HepG2 (cell line): ENCODE results near the gene RHBDL1. TPM values are rescaled to one million over a fixed set of nuclear protein-coding genes. Genes with fewer than 3 reads are reported as not detected.

Source experiments
- HIVEP1 ChIP-seq: sonication (generic); formaldehyde crosslinking; IDR thresholded peaks from 2 replicates; pipeline ENCODE4 v1.4.0; 2020; ENCODE audit warnings: mild to moderate bottlenecking, missing genetic modification reagents
- PHF20 ChIP-seq: sonication (generic); formaldehyde crosslinking; IDR thresholded peaks from 2 replicates; pipeline ENCODE4 v1.5.0; 2020; ENCODE audit warnings: mild to moderate bottlenecking, missing genetic modification reagents
- RFX5 ChIP-seq: IDR thresholded peaks from 2 replicates; pipeline ENCODE4 v1.6.1; 2011; ENCODE audit warnings: low read depth, low read length, improper control_type of control experiment
- ZBTB8A ChIP-seq: sonication (generic); formaldehyde crosslinking; IDR thresholded peaks from 2 replicates; pipeline ENCODE4 v1.4.0; 2020; ENCODE audit warnings: mild to moderate bottlenecking, low read depth, missing genetic modification reagents, borderline replicate concordance
- ZFAT ChIP-seq: sonication (generic); formaldehyde crosslinking; conservative IDR thresholded peaks from 2 replicates; pipeline ENCODE4 v1.8.1; 2023; ENCODE audit warnings: missing genetic modification reagents, inconsistent platforms
- ZNF138 ChIP-seq: sonication (generic); formaldehyde crosslinking; IDR thresholded peaks from 2 replicates; pipeline ENCODE4 v1.5.0; 2020; ENCODE audit warnings: mild to moderate bottlenecking, low read depth, missing genetic modification reagents
- ZNF143 ChIP-seq: sonication (generic); formaldehyde crosslinking; IDR thresholded peaks from 2 replicates; pipeline ENCODE4 v1.4.0; 2020; ENCODE audit warnings: missing genetic modification reagents
- ZNF512B ChIP-seq: sonication (generic); formaldehyde crosslinking; IDR thresholded peaks from 2 replicates; pipeline ENCODE4 v1.5.1; 2020; ENCODE audit warnings: missing genetic modification reagents, mild to moderate bottlenecking, borderline replicate concordance
- ZNF589 ChIP-seq: sonication (generic); formaldehyde crosslinking; conservative IDR thresholded peaks from 2 replicates; pipeline ENCODE4 v1.8.0; 2022; ENCODE audit warnings: mild to moderate bottlenecking, moderate library complexity, missing genetic modification reagents
- ZNF713 ChIP-seq: sonication (generic); formaldehyde crosslinking; IDR thresholded peaks from 2 replicates; pipeline ENCODE4 v1.4.0; 2020; ENCODE audit warnings: mild to moderate bottlenecking, missing genetic modification reagents
- ZNF720 ChIP-seq: sonication (generic); formaldehyde crosslinking; IDR thresholded peaks from 2 replicates; pipeline ENCODE4 v1.4.0; 2020; ENCODE audit warnings: missing genetic modification reagents
- polyA plus RNA-seq, 8 experiments: library from polyadenylated mRNA; depleted of rRNA in 3 of 8; stranded (reverse) in 7 of 8; unstranded in 1 of 8; fragments of >200 nt; fragmentation: Illumina TruSeq in 4 of 8; extraction: Trizol in 4 of 8; gene quantifications; 2 replicates each; pipeline versions ENCODE4 v1.2.1 to v1.2.3, GENCODE V29; 2011 to 2016; ENCODE audit warnings: low read depth in 4 of 8, missing spikeins in 1 of 8, mixed read lengths in 1 of 8; ENCODE audit not compliant: insufficient read depth in 1 of 8
- total RNA-seq, 5 experiments: library from RNA; depleted of rRNA; stranded (reverse); fragments of >200 nt; fragmentation: Illumina TruSeq; extraction: Trizol; gene quantifications; 2 replicates each; pipeline ENCODE4 v1.2.3, GENCODE V29; 2016; ENCODE audit warnings: low read depth in 1 of 5

The RHBDL1 gene
- total and polyA plus RNA-seq, 2 of the 13 experiments (the other 11 are each of a cell fraction or from before 2014, with no cell fraction given), result 1.8 to 3.8 TPM

GRCh38 chr16:637081-638018, 38.1 kb upstream of the RHBDL1 start (continued):
- TF ChIP-seq ZNF720 (no peak), ZFAT (CRISPR knock-in tag) (no peak), ZNF512B (CRISPR knock-in tag) (no peak), PHF20 (CRISPR knock-in tag) (no peak), ZNF589 (CRISPR knock-in tag) (no peak), ZNF138 (CRISPR knock-in tag) (no peak), HIVEP1 (CRISPR knock-in tag) (no peak), ZBTB8A (CRISPR knock-in tag) (no peak), RFX5 (no peak), ZNF713 (CRISPR knock-in tag) (no peak), ZNF143 (CRISPR knock-in tag) (no peak)
